Heart left ventricle (tissue), 16 donors: ENCODE data around the gene CCDC200. TPM values are rescaled to one million over a fixed set of nuclear protein-coding genes. Genes with fewer than 3 reads are reported as not detected.

Experiments used
- ATAC-seq, 4 donors: fragments of 200-7000 bp; cut with Tn5 transposase; one replicate each; pipeline ENCODE4 v1.9.1; 2020 to 2022; ENCODE audit warnings: moderate library complexity in 4 of 4, mild to moderate bottlenecking in 3 of 4, moderate number of reproducible peaks in 1 of 4
- DNase-seq, 5 donors: peaks; one replicate each; pipeline ENCODE4 v3.0.0-alpha.2; 2020
- H3K27ac ChIP-seq, 12 donors: fragments of 200-600 bp; sonication (generic) in 4 of 12; one replicate each; pipeline versions ENCODE4 v1.5.0 to v1.8.0; 2016 to 2022; ENCODE audit warnings: mild to moderate bottlenecking in 2 of 12
- H3K27me3 ChIP-seq, 9 donors: fragments of 200-600 bp; sonication (generic) in 2 of 9; one replicate each; pipeline versions ENCODE4 v1.5.1 to v1.8.0; 2016 to 2022; ENCODE audit warnings: mild to moderate bottlenecking in 3 of 9
- H3K36me3 ChIP-seq, 9 donors: fragments of 200-600 bp; sonication (generic) in 2 of 9; one replicate each; pipeline versions ENCODE4 v1.5.0 to v1.8.0; 2018 to 2022; ENCODE audit warnings: mild to moderate bottlenecking in 2 of 9
- H3K4me1 ChIP-seq, 12 donors: fragments of 200-600 bp; sonication (generic) in 4 of 12; one replicate each; pipeline versions ENCODE4 v1.5.0 to v1.8.0; 2016 to 2022; ENCODE audit warnings: mild to moderate bottlenecking in 3 of 12
- H3K4me3 ChIP-seq, 12 donors: fragments of 200-600 bp; sonication (generic) in 4 of 12; one replicate each; pipeline versions ENCODE4 v1.5.0 to v1.8.0; 2017 to 2022; ENCODE audit warnings: mild to moderate bottlenecking in 9 of 12, moderate library complexity in 4 of 12
- H3K9me3 ChIP-seq, 12 donors: fragments of 200-600 bp; sonication (generic) in 4 of 12; one replicate each; pipeline versions ENCODE4 v1.5.0 to v1.8.0; 2016 to 2022; ENCODE audit warnings: mild to moderate bottlenecking in 1 of 12
- POLR2A ChIP-seq, 2 donors: fragments of 450-650 bp; IDR thresholded peaks; one replicate each; pipeline ENCODE4 v1.6.1; 2017; ENCODE audit warnings: antibody characterized with exemption in 2 of 2, mild to moderate bottlenecking in 2 of 2, moderate library complexity in 2 of 2
- WGBS, 4 donors: extraction: QIAGEN DNeasy Blood & Tissue Kit in 2 of 4; methylation state at CpG; one replicate each; pipeline versions ENCODE4 v1.1.5 to v1.1.7; 2013 to 2018; 5-methylcytosine and 5-hydroxymethylcytosine counted together
- intact Hi-C, 10 donors: fragments of 100-400 bp; cut with DNase I; formaldehyde crosslinking; loops; one replicate each; pipeline versions ENCODE4 v1.11.1 to v1.14.2; 2022
- polyA plus RNA-seq, 2 donors: library from polyadenylated mRNA; stranded (reverse); fragments of 200-250 nt; gene quantifications; one replicate each; pipeline ENCODE4 v1.2.3, GENCODE V29; 2013
- total RNA-seq, 9 donors: library from RNA; depleted of rRNA in 2 of 9; stranded (reverse); fragments of >200 nt in 2 of 9; fragmentation: NEBNext Ultra II Directional in 3 of 9; extraction: Animal tissue kit (Norgen Biotek cat#: 25700) in 3 of 9; gene quantifications; one replicate each; pipeline versions ENCODE4 v1.1.0 to v1.2.4, GENCODE V29; 2016 to 2023
- TF ChIP-seq, protein P1 (sequence below), 12 donors: fragments of 200-600 bp; sonication (generic) in 4 of 12; IDR thresholded peaks; one replicate each; pipeline versions ENCODE4 v1.5.0 to v1.8.0; 2018 to 2022; ENCODE audit warnings: antibody characterized with exemption in 12 of 12, mild to moderate bottlenecking in 5 of 12
- donor health status: ischemic (EF 13 %, LVEDD 7.1; RV severe dilation, severe dysfunction).
- donor health status: healthy with polysubstance abuse.
- donor health status: DM: no; HTN: yes; CAD: no.
- donor health status: DM: no; HTN: no; CAD: no.
- donor health status: ischemic (EF 25% LVEDD 6.9; RV normal size, moderate dysfunction).
- donor health status: ischemic (EF 25% LVEDD 5.7; RV mildly dilated, moderate dysfunction).
- donor health status: healthy.
- donor health status: DM: yes; HTN: yes; CAD: no.
- donor health status: ischemic (EF 35%, LVEDD 5.7; RV mildly dilated, moderate dysfunction).
- donor health status: nonischemic (EF 11% LVEDD 7.7; RV severe dilation, severe dysfunction).
- donor health status: DM: yes; HTN: yes; CAD: no.
- donor health status: PGD.
- donor health status: ischemic (EF 29% LVEDD 5.4; RV normal size, mild dysfunction).
- donor health status: nonischemic (EF 23%, LVEDD 6.1; RV moderate dilation, normal function).

Gene CCDC200
- total and polyA plus RNA-seq, 11 donors, result not detected

DNA sequence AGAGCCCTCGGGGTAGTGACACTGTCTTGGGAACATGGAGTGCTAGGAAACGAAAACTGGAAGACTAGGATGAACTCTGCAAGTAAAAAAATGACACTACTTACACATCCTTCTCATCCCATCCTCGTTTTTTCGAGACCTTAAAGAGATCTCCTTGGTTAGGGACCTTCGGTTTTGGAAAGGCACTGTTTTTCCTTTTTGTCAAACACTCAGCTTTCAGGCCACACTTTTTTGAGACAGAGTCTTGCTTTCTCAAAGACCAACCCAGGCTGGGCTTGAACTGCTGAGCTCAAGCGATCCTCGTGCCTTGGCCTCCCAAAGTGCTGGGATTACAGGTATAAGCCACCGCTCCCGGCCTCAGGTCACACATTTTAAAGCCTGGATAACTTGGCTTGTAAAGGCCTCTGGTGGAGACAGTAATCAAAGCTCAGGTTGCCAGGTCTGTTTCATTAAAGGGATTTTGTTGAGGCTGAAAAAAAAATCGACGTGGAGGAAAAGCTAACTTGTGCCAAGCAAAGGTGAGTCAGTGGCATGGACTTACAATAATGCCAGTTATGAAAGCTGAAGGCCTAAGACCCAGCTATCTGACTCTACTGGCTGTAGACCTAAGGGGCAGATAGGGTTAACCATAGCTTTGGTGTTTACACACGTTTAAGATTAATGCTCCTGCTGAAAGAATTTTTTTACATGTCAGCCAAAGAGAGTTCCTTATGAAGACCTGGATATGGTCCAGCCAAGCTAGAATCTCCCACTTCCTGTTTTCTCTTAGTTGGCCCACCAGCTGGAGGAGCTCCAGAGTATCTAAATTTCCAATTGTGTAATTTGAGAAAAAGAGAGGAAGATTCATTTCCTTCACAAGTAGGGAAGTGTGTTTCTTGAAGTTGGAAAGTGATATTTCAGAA is 56.6 kb downstream of the CCDC200 start:
- peak overlapping the region; percentile 90 to 99 (median 96) for H3K27ac ChIP-seq
- no peaks in the 10 kb centered on the region for H3K27me3 ChIP-seq
- H3K36me3 ChIP-seq, result peaks cover 0 to 26% (median 14%) of the 10 kb centered on the region in 9 donors
- TF ChIP-seq, protein P1, sequence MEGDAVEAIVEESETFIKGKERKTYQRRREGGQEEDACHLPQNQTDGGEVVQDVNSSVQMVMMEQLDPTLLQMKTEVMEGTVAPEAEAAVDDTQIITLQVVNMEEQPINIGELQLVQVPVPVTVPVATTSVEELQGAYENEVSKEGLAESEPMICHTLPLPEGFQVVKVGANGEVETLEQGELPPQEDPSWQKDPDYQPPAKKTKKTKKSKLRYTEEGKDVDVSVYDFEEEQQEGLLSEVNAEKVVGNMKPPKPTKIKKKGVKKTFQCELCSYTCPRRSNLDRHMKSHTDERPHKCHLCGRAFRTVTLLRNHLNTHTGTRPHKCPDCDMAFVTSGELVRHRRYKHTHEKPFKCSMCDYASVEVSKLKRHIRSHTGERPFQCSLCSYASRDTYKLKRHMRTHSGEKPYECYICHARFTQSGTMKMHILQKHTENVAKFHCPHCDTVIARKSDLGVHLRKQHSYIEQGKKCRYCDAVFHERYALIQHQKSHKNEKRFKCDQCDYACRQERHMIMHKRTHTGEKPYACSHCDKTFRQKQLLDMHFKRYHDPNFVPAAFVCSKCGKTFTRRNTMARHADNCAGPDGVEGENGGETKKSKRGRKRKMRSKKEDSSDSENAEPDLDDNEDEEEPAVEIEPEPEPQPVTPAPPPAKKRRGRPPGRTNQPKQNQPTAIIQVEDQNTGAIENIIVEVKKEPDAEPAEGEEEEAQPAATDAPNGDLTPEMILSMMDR (IDR thresholded peaks at IDR 0.05), result peak in 8 of 12 donors; percentile 8 to 49 (median 21)
- no peak for TF ChIP-seq POLR2A (IDR thresholded peaks at IDR 0.05)
- H3K4me1 ChIP-seq, result peaks cover 2 to 69% (median 56%) of the 10 kb centered on the region in 12 donors
- no peak for ATAC-seq
- peak in 3 of 5 donors; percentile 47 to 65 (median 59) for DNase-seq
- peak overlapping the region; percentile 58 to 86 (median 78) for H3K4me3 ChIP-seq
- WGBS, 4 donors, result 6 to 12% (median 8%) methylated on average over 12 of the region's 12 CpGs
- H3K9me3 ChIP-seq, result no peaks in the 10 kb centered on the region
- intact Hi-C loops, result loop anchor here in 7 of 10 donors (2.0 to 10.0 kb wide), 8 partner anchors 40 to 170 kb away; partner anchors contain the start of genes BRCA1 (in 5 of the 7), RND2 (in 4 of the 7), VAT1 (in 2 of the 7) and IFI35 (in 1 of the 7)

Other genes with a start within 250 kb of the CCDC200 start
- 10 to 100 TPM; 24.6 to 48.4 (median 41.2) TPM for gene PTGES3L, start 248.5 kb downstream of the CCDC200 start, total RNA-seq
- gene PTGES3L, start 248.5 kb downstream of the CCDC200 start, polyA plus RNA-seq, result 10 to 100 TPM; 41.5 to 58.0 TPM
- gene RUNDC1, start 248.1 kb downstream of the CCDC200 start, total RNA-seq, result 10 to 100 TPM in 8 of 9 donors, 1 to 10 TPM in 1; 9.8 to 15.9 (median 11.4) TPM
- 10 to 100 TPM in 1 of 2 donors, 1 to 10 TPM in 1; 5.5 to 14.4 TPM for gene RUNDC1, start 248.1 kb downstream of the CCDC200 start, polyA plus RNA-seq
- gene RPL27, start 230.2 kb downstream of the CCDC200 start, total RNA-seq, result 100 to 1,000 TPM; 477 to 796 (median 664) TPM
- 1,000 to 10,000 TPM; 1,976 to 2,590 TPM for gene RPL27, start 230.2 kb downstream of the CCDC200 start, polyA plus RNA-seq
- gene IFI35, start 221.8 kb downstream of the CCDC200 start, total RNA-seq, result 10 to 100 TPM in 8 of 9 donors, 1 to 10 TPM in 1; 8.4 to 66.7 (median 11.9) TPM
- 10 to 100 TPM in 1 of 2 donors, 1 to 10 TPM in 1; 9.2 to 12.5 TPM for gene IFI35, start 221.8 kb downstream of the CCDC200 start, polyA plus RNA-seq
- 100 to 1,000 TPM in 5 of 9 donors, 10 to 100 TPM in 4; 69.7 to 138 (median 108) TPM for gene VAT1, start 206.2 kb downstream of the CCDC200 start, total RNA-seq
- gene VAT1, start 206.2 kb downstream of the CCDC200 start, polyA plus RNA-seq, result 10 to 100 TPM; 64.5 to 91.2 TPM
- 1 to 10 TPM in 2 of 9 donors, under 1 TPM in 7; 0.29 to 1.6 (median 0.56) TPM for gene RND2, start 203.4 kb downstream of the CCDC200 start, total RNA-seq
- under 1 TPM; 0.10 to 0.95 TPM for gene RND2, start 203.4 kb downstream of the CCDC200 start, polyA plus RNA-seq
- gene BRCA1, start 103.3 kb downstream of the CCDC200 start, total RNA-seq, result 10 to 100 TPM in 4 of 9 donors, 1 to 10 TPM in 5; 4.8 to 11.7 (median 8.4) TPM
- gene BRCA1, start 103.3 kb downstream of the CCDC200 start, polyA plus RNA-seq, result 1 to 10 TPM; 2.7 to 3.3 TPM
- gene NBR1, start 57.4 kb downstream of the CCDC200 start, total RNA-seq, result 100 to 1,000 TPM in 5 of 9 donors, 10 to 100 TPM in 4; 82.6 to 146 (median 105) TPM
- 10 to 100 TPM; 31.6 to 70.0 TPM for gene NBR1, start 57.4 kb downstream of the CCDC200 start, polyA plus RNA-seq
- 10 to 100 TPM in 1 of 9 donors, 1 to 10 TPM in 8; 1.3 to 26.0 (median 2.0) TPM for gene TMEM106A, start 16.7 kb downstream of the CCDC200 start, total RNA-seq
- gene TMEM106A, start 16.7 kb downstream of the CCDC200 start, polyA plus RNA-seq, result 1 to 10 TPM; 1.9 to 2.0 TPM
- 1,000 to 10,000 TPM in 6 of 9 donors, 100 to 1,000 TPM in 1, not detected in 2; 404 to 5,003 (median 3,408) TPM for gene RNU2-1, start 5.4 kb upstream of the CCDC200 start, total RNA-seq
- not detected for gene RNU2-1, start 5.4 kb upstream of the CCDC200 start, polyA plus RNA-seq
- gene ARL4D, start 170.4 kb upstream of the CCDC200 start, total RNA-seq, result 10 to 100 TPM in 1 of 9 donors, 1 to 10 TPM in 8; 2.2 to 16.2 (median 4.0) TPM
- gene ARL4D, start 170.4 kb upstream of the CCDC200 start, polyA plus RNA-seq, result 1 to 10 TPM; 5.6 to 8.7 TPM